DND-41 (cell line): ENCODE measurements around the gene ZNF813.
"Not testable (repeated sequence)": the region's sequence is repeated elsewhere in the genome, so short reads cannot be mapped to it uniquely, and the experiment has no call there.

Experiments
- ATAC-seq: fragments of 200-7000 bp; cut with Tn5 transposase; 3 replicates; pipeline ENCODE4 v1.9.1; 2021; ENCODE audit warnings: low read depth; ENCODE audit not compliant: insufficient read depth
- DNase-seq: peaks from one replicate; pipeline ENCODE4 v3.0.0-alpha.2; 2020
- H2AFZ ChIP-seq: 2 replicates; pipeline ENCODE4 v1.6.0; 2012; ENCODE audit warnings: low read depth, low read length
- H3K27ac ChIP-seq: 2 replicates; pipeline ENCODE4 v1.5.1; 2012; ENCODE audit warnings: low read length, inconsistent platforms
- H3K27me3 ChIP-seq: fragments of 200-600 bp; sonication (generic); 2 replicates; pipeline ENCODE4 v1.6.0; 2012; ENCODE audit warnings: low read length, mild to moderate bottlenecking, inconsistent platforms; ENCODE audit not compliant: insufficient read depth, poor library complexity
- H3K36me3 ChIP-seq: 2 replicates; pipeline ENCODE4 v1.5.1; 2012; ENCODE audit warnings: low read length, inconsistent platforms; ENCODE audit not compliant: insufficient read depth
- H3K4me1 ChIP-seq: 2 replicates; pipeline ENCODE4 v1.5.1; 2012; ENCODE audit warnings: mild to moderate bottlenecking, low read length; ENCODE audit not compliant: insufficient read depth
- H3K4me2 ChIP-seq: 2 replicates; pipeline ENCODE4 v1.6.0; 2012; ENCODE audit warnings: mild to moderate bottlenecking, moderate library complexity, low read length, inconsistent platforms; ENCODE audit not compliant: insufficient read depth
- H3K4me3 ChIP-seq, 2 experiments: fragments of 200-600 bp in 1 of 2; shearing (Covaris generic) in 1 of 2; 2 replicates each; pipeline ENCODE4 v1.5.1; 2012 to 2016; ENCODE audit warnings: inconsistent platforms in 2 of 2, low read length in 2 of 2, mild to moderate bottlenecking in 2 of 2, low read depth in 1 of 2, moderate library complexity in 1 of 2
- H3K79me2 ChIP-seq: 2 replicates; pipeline ENCODE4 v1.6.0; 2012; ENCODE audit warnings: low read length, inconsistent platforms; ENCODE audit not compliant: insufficient read depth
- H3K9ac ChIP-seq: 2 replicates; pipeline ENCODE4 v1.6.0; 2012; ENCODE audit warnings: low read depth, mild to moderate bottlenecking, inconsistent platforms, low read length, moderate library complexity
- H3K9me3 ChIP-seq: 2 replicates; pipeline ENCODE4 v1.5.1; 2012; ENCODE audit warnings: low read length, moderate library complexity, mild to moderate bottlenecking, inconsistent platforms; ENCODE audit not compliant: insufficient read depth, severe bottlenecking
- H4K20me1 ChIP-seq: 2 replicates; pipeline ENCODE4 v1.6.0; 2012; ENCODE audit warnings: low read length; ENCODE audit not compliant: insufficient read depth
- EZH2 ChIP-seq: IDR thresholded peaks from 3 replicates; pipeline ENCODE4 v1.6.1; 2012; ENCODE audit warnings: borderline replicate concordance, low read depth, mild to moderate bottlenecking, moderate library complexity, low read length, inconsistent platforms; ENCODE audit not compliant: severe bottlenecking
- TF ChIP-seq, protein P1 (sequence below): IDR thresholded peaks from 2 replicates; pipeline ENCODE4 v1.5.1; 2012; ENCODE audit warnings: borderline replicate concordance, low read length, moderate library complexity, mild to moderate bottlenecking; ENCODE audit not compliant: poor library complexity, severe bottlenecking; ENCODE audit errors: extremely low read depth

ZNF813 gene

GRCh38 chr19:53503671-53504364 lies 36.3 kb downstream of the ZNF813 start:
- H3K79me2 ChIP-seq, H3K27me3 ChIP-seq, H3K9me3 ChIP-seq, ATAC-seq, DNase-seq, H3K4me1 ChIP-seq, H4K20me1 ChIP-seq, H2AFZ ChIP-seq, H3K27ac ChIP-seq, H3K36me3 ChIP-seq, H3K4me2 ChIP-seq, H3K4me3 ChIP-seq, H3K9ac ChIP-seq: not testable (repeated sequence)
- TF ChIP-seq, protein P1, sequence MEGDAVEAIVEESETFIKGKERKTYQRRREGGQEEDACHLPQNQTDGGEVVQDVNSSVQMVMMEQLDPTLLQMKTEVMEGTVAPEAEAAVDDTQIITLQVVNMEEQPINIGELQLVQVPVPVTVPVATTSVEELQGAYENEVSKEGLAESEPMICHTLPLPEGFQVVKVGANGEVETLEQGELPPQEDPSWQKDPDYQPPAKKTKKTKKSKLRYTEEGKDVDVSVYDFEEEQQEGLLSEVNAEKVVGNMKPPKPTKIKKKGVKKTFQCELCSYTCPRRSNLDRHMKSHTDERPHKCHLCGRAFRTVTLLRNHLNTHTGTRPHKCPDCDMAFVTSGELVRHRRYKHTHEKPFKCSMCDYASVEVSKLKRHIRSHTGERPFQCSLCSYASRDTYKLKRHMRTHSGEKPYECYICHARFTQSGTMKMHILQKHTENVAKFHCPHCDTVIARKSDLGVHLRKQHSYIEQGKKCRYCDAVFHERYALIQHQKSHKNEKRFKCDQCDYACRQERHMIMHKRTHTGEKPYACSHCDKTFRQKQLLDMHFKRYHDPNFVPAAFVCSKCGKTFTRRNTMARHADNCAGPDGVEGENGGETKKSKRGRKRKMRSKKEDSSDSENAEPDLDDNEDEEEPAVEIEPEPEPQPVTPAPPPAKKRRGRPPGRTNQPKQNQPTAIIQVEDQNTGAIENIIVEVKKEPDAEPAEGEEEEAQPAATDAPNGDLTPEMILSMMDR, result peak; percentile 23

- H3K4me2 ChIP-seq, H3K9ac ChIP-seq, H3K27me3 ChIP-seq, H2AFZ ChIP-seq, H4K20me1 ChIP-seq, DNase-seq, H3K27ac ChIP-seq, H3K79me2 ChIP-seq, H3K4me1 ChIP-seq, H3K36me3 ChIP-seq, H3K9me3 ChIP-seq, H3K4me3 ChIP-seq: not testable (repeated sequence)
- TF ChIP-seq, protein P1, result peak; percentile 8
- ATAC-seq, result peak; percentile 58; the same call in 1 of the 3 replicates
These were observed 36.8 kb downstream of the ZNF813 start for GRCh38 chr19:53504365-53504703.

DNA sequence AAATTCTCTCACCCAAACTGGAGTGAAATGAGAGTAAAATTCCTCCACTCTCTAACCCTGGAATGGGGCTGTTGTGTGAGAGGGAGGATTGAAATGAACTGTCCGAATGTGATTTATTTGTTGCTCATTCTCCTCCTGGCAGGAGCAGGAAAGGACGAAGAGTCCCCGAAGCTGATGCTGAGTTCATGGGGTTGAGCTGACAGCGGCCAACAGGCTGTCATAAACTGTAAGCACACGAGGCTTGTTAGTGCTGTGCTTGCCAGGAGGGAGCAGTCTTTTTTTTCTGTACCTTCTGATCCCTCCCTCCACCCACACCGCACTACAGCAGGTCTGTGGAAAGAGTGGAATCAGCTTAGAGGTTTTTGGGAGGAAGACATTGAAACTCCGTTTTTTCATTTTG lies 37.4 kb downstream of the ZNF813 start:
- Histone ChIP-seq H3K27me3 (no peaks in the 10 kb centered on the region), H3K36me3 (no peaks in the 10 kb centered on the region), H3K9ac (no peak overlapping the region), H4K20me1 (no peaks in the 10 kb centered on the region), H3K4me1 (no peaks in the 10 kb centered on the region), H3K27ac (no peak overlapping the region), H2AFZ (no peak overlapping the region), H3K9me3 (no peaks in the 10 kb centered on the region), H3K79me2 (no peaks in the 10 kb centered on the region), H3K4me2 (no peak overlapping the region), H3K4me3 (no peak overlapping the region)
- TF ChIP-seq, protein P1, result no peak
- ATAC-seq (no peak), DNase-seq (no peak)

DNA sequence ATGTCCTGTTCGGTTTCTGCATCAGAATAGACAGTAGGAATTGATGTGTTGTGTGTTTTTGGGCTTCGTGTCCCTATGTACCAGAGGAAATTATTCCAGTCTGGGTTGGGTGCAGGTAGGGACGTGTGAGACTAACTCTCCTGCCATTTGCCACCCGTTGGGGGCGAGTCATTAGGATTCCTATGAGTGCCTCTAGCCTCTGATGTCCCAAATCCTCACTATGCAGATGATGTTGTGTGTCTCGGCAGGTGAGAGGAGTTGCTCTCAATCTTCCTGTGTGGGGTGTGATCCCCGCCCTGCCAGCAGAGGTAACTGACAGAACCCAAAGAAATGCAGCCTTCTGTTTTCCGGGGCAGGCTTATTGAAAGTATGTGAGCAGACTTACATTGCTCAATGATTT lies 39.2 kb downstream of the ZNF813 start:
- DNase-seq (no peak), ATAC-seq (no peak)
- H3K27me3 ChIP-seq, result no peaks in the 10 kb centered on the region
- no peak overlapping the region for H3K4me2 ChIP-seq
- H3K9me3 ChIP-seq, result no peaks in the 10 kb centered on the region
- no peak overlapping the region for H3K4me3 ChIP-seq
- no peak overlapping the region for H3K9ac ChIP-seq
- no peaks in the 10 kb centered on the region for H3K4me1 ChIP-seq
- H3K36me3 ChIP-seq, result no peaks in the 10 kb centered on the region
- no peak overlapping the region for H2AFZ ChIP-seq
- no peak overlapping the region for H3K27ac ChIP-seq
- no peaks in the 10 kb centered on the region for H4K20me1 ChIP-seq
- TF ChIP-seq, protein P1, result no peak
- no peak for TF ChIP-seq EZH2
- no peaks in the 10 kb centered on the region for H3K79me2 ChIP-seq
